ENCODE data around the gene ANXA2. TPM values are rescaled to one million over a fixed set of nuclear protein-coding genes. Genes with fewer than 3 reads are reported as not detected.
A peak's percentile ranks its signal among the peaks of the same experiment; 100 is the strongest.

The ANXA2 gene
- polyA plus RNA-seq, 1 of the 3 experiments (the other 2 are of a cell fraction): 4,669 TPM

GRCh38 chr15:60318216-60318867, 79.4 kb downstream of the ANXA2 start:
- H3F3A ChIP-seq (replicated peaks; ENCODE audit: insufficient read depth): no peaks in the 10 kb centered on the region
- H2AFZ ChIP-seq (ENCODE audit: low read depth): 0 out of 2 replicates have a peak overlapping the region, but pooled peaks have one; percentile 16
- H3K4me3 ChIP-seq (ENCODE audit: low read depth in 2 of 2, low read length in 1 of 2): no peak overlapping the region
- no peaks in the 10 kb centered on the region for H3K36me3 ChIP-seq (replicated peaks in 1 of 2; ENCODE audit: control insufficient read depth in 1 of 2, insufficient read depth in 2 of 2, low read length in 1 of 2)
- no peak overlapping the region for H3K27ac ChIP-seq (ENCODE audit: low read depth in 2 of 2, low read length in 1 of 2)
- H3K9ac ChIP-seq: no peak overlapping the region
- no peak overlapping the region for H3K4me2 ChIP-seq
- H3K4me1 ChIP-seq (ENCODE audit: control insufficient read depth in 1 of 2, insufficient read depth in 2 of 2, low read depth in 1 of 2, low read length in 1 of 2): no peaks in the 10 kb centered on the region
- H3K27me3 ChIP-seq (ENCODE audit: insufficient read depth): peaks cover 22% of the 10 kb centered on the region; the same call in 1 of the 2 replicates
- ChIA-PET CTCF (interaction anchor here (0.9 to 7.5 kb wide), 3 partner anchors 9 to 594 kb away, joined by 3 to 57 read pairs (median 4); no protein-coding TSS in a partner anchor), POLR2A (no interaction called here)
- no peak for DNase-seq
- H3K9me2 ChIP-seq: no peaks in the 10 kb centered on the region
- H4K20me1 ChIP-seq (ENCODE audit: insufficient read depth): no peaks in the 10 kb centered on the region
- WGBS (ENCODE audit: low lambda C conversion rate): 88% methylated on average over 4 of the region's 4 CpGs
- H3K79me2 ChIP-seq (ENCODE audit: insufficient read depth): no peaks in the 10 kb centered on the region
- no peak for TF ChIP-seq FOXJ3 (CRISPR knock-in tag; IDR thresholded peaks at IDR 0.05)
- TF ChIP-seq PBX3 (IDR thresholded peaks at IDR 0.05): no peak
- TF ChIP-seq TEAD4 (IDR thresholded peaks at IDR 0.05; ENCODE audit: borderline replicate concordance, insufficient read depth): no peak
- no peak for TF ChIP-seq EZH2phosphoT487 (IDR thresholded peaks at IDR 0.05; ENCODE audit: borderline replicate concordance, low read depth)
- no peak for TF ChIP-seq TCF12 (IDR thresholded peaks at IDR 0.05)
- no peaks in the 10 kb centered on the region for H3K9me3 ChIP-seq

- TF ChIP-seq TEAD4 (IDR thresholded peaks at IDR 0.05; ENCODE audit: borderline replicate concordance, insufficient read depth) (no peak), MAX (IDR thresholded peaks at IDR 0.05; ENCODE audit: low read depth) (no peak), CTCF (IDR thresholded peaks at IDR 0.05) (no peak), SIN3A (IDR thresholded peaks at IDR 0.05; ENCODE audit: borderline replicate concordance, low read depth, low read length) (no peak)
- Histone ChIP-seq H3K9ac (no peak overlapping the region), H4K20me1 (ENCODE audit: insufficient read depth) (no peaks in the 10 kb centered on the region), H3K9me3 (no peaks in the 10 kb centered on the region), H2AFZ (ENCODE audit: low read depth) (no peak overlapping the region), H3K79me2 (ENCODE audit: insufficient read depth) (no peaks in the 10 kb centered on the region), H3K9me2 (no peaks in the 10 kb centered on the region), H3K4me2 (no peak overlapping the region), H3K36me3 (replicated peaks in 1 of 2; ENCODE audit: control insufficient read depth in 1 of 2, insufficient read depth in 2 of 2, low read length in 1 of 2) (no peaks in the 10 kb centered on the region), H3K27me3 (ENCODE audit: insufficient read depth) (peaks cover 11% of the 10 kb centered on the region; the same call in 1 of the 2 replicates), H3K27ac (ENCODE audit: low read depth in 2 of 2, low read length in 1 of 2) (no peak overlapping the region), H3K4me3 (ENCODE audit: low read depth in 2 of 2, low read length in 1 of 2) (no peak overlapping the region), H3K4me1 (ENCODE audit: control insufficient read depth in 1 of 2, insufficient read depth in 2 of 2, low read depth in 1 of 2, low read length in 1 of 2) (no peaks in the 10 kb centered on the region), H3F3A (replicated peaks; ENCODE audit: insufficient read depth) (no peaks in the 10 kb centered on the region)
- DNase-seq: no peak
- ChIA-PET CTCF (interaction anchor here (0.6 to 7.5 kb wide), 3 partner anchors 10 to 266 kb away, joined by 3 to 57 read pairs (median 4); no protein-coding TSS in a partner anchor), POLR2A (no interaction called here)
- WGBS (ENCODE audit: low lambda C conversion rate): 26% methylated on average over 4 of the region's 4 CpGs
These were observed 80.8 kb downstream of the ANXA2 start for GRCh38 chr15:60316961-60317360.
